Measurements from ENCODE around the gene POR. TPM values are rescaled to one million over a fixed set of nuclear protein-coding genes. Genes with fewer than 3 reads are reported as not detected.
"Not testable (repeated sequence)": the region's sequence is repeated elsewhere in the genome, so short reads cannot be mapped to it uniquely, and the experiment has no call there.

The POR gene
- polyA plus RNA-seq, 1 of the 3 experiments (the other 2 are of a cell fraction), result 68.7 TPM

GRCh38 chr7:76003351-76003750 lies 88.4 kb downstream of the POR start:
- Histone ChIP-seq H3K9me2 (no peaks in the 10 kb centered on the region), H3K9ac (no peak overlapping the region), H3K4me3 (ENCODE audit: low read depth in 2 of 2, low read length in 1 of 2) (no peak overlapping the region), H3K9me3 (no peaks in the 10 kb centered on the region), H3K27ac (ENCODE audit: low read depth in 2 of 2, low read length in 1 of 2) (no peak overlapping the region), H3K36me3 (replicated peaks in 1 of 2; ENCODE audit: control insufficient read depth in 1 of 2, insufficient read depth in 2 of 2, low read length in 1 of 2) (peaks cover 11 to 24% of the 10 kb centered on the region in 2 experiments), H3K4me2 (no peak overlapping the region), H3K4me1 (ENCODE audit: control insufficient read depth in 1 of 2, insufficient read depth in 2 of 2, low read depth in 1 of 2, low read length in 1 of 2) (no peaks in the 10 kb centered on the region; a peak in 1 of 4 replicates), H3K79me2 (ENCODE audit: insufficient read depth) (0 out of 2 replicates have a peak, but pooled peaks cover 2% of the 10 kb centered on the region), H3K27me3 (ENCODE audit: insufficient read depth) (no peaks in the 10 kb centered on the region), H3F3A (replicated peaks; ENCODE audit: insufficient read depth) (no peaks in the 10 kb centered on the region), H4K20me1 (ENCODE audit: insufficient read depth) (no peaks in the 10 kb centered on the region), H2AFZ (ENCODE audit: low read depth) (no peak overlapping the region)
- no peak for TF ChIP-seq SIN3A (IDR thresholded peaks at IDR 0.05; ENCODE audit: borderline replicate concordance, low read depth, low read length)
- no peak for TF ChIP-seq USF1 (IDR thresholded peaks at IDR 0.05; ENCODE audit: borderline replicate concordance, low read depth)
- TF ChIP-seq JUND (IDR thresholded peaks at IDR 0.05), result no peak
- no peak for TF ChIP-seq GATA2 (CRISPR knock-in tag; IDR thresholded peaks at IDR 0.05)
- no peak for TF ChIP-seq FOSL2 (IDR thresholded peaks at IDR 0.05; ENCODE audit: borderline replicate concordance, low read depth)
- CTCF ChIA-PET, result interaction anchor here (1.4 to 5.5 kb wide), 3 partner anchors 17 to 241 kb away, joined by 5 to 20 read pairs (median 10); no protein-coding TSS in a partner anchor
- POLR2A ChIA-PET, result no interaction called here
- 99% methylated on average over 10 of the region's 10 CpGs for WGBS (ENCODE audit: low lambda C conversion rate)
- DNase-seq, result no peak

GRCh38 chr7:76005004-76005403 lies 90.0 kb downstream of the POR start:
- H3K79me2 ChIP-seq (ENCODE audit: insufficient read depth); H3K27ac ChIP-seq (ENCODE audit: low read depth in 2 of 2, low read length in 1 of 2); H3K4me2 ChIP-seq; H3K9ac ChIP-seq; H3K9me3 ChIP-seq; H3K4me1 ChIP-seq (ENCODE audit: control insufficient read depth in 1 of 2, insufficient read depth in 2 of 2, low read depth in 1 of 2, low read length in 1 of 2); H3K27me3 ChIP-seq (ENCODE audit: insufficient read depth); H4K20me1 ChIP-seq (ENCODE audit: insufficient read depth); H3K9me2 ChIP-seq; DNase-seq; H2AFZ ChIP-seq (ENCODE audit: low read depth); POLR2A ChIA-PET; H3F3A ChIP-seq (replicated peaks; ENCODE audit: insufficient read depth); H3K4me3 ChIP-seq (ENCODE audit: low read depth in 2 of 2, low read length in 1 of 2): not testable (repeated sequence)
- CTCF ChIA-PET, result interaction anchor here (0.7 to 5.5 kb wide), 3 partner anchors 15 to 139 kb away, joined by 3 to 20 read pairs (median 12); partner anchors contain the start of genes MDH2 and STYXL1
- H3K36me3 ChIP-seq (replicated peaks in 1 of 2; ENCODE audit: control insufficient read depth in 1 of 2, insufficient read depth in 2 of 2, low read length in 1 of 2), result peaks cover 8 to 24% of the 10 kb centered on the region in 2 experiments
- 87% methylated on average over 4 of the region's 4 CpGs for WGBS (ENCODE audit: low lambda C conversion rate)

- Histone ChIP-seq H3F3A (replicated peaks; ENCODE audit: insufficient read depth) (no peaks in the 10 kb centered on the region), H3K27me3 (ENCODE audit: insufficient read depth) (no peaks in the 10 kb centered on the region), H3K9me2 (no peaks in the 10 kb centered on the region), H3K36me3 (replicated peaks in 1 of 2; ENCODE audit: control insufficient read depth in 1 of 2, insufficient read depth in 2 of 2, low read length in 1 of 2) (peaks cover 8 to 10% of the 10 kb centered on the region in 2 experiments), H4K20me1 (ENCODE audit: insufficient read depth) (no peaks in the 10 kb centered on the region), H3K4me1 (ENCODE audit: control insufficient read depth in 1 of 2, insufficient read depth in 2 of 2, low read depth in 1 of 2, low read length in 1 of 2) (no peaks in the 10 kb centered on the region; a peak in 1 of 4 replicates), H3K9me3 (no peaks in the 10 kb centered on the region), H3K4me3 (ENCODE audit: low read depth in 2 of 2, low read length in 1 of 2) (no peak overlapping the region), H3K27ac (ENCODE audit: low read depth in 2 of 2, low read length in 1 of 2) (no peak overlapping the region), H3K79me2 (ENCODE audit: insufficient read depth) (0 out of 2 replicates have a peak, but pooled peaks cover 3% of the 10 kb centered on the region), H3K4me2 (no peak overlapping the region), H2AFZ (ENCODE audit: low read depth) (no peak overlapping the region), H3K9ac (no peak overlapping the region)
- DNase-seq, result no peak
- no peak for TF ChIP-seq MXI1 (IDR thresholded peaks at IDR 0.05; ENCODE audit: low read depth, low read length)
- no peak for TF ChIP-seq JUND (IDR thresholded peaks at IDR 0.05)
- TF ChIP-seq CHD2 (IDR thresholded peaks at IDR 0.05; ENCODE audit: low read length, partially characterized antibody), result no peak
- TF ChIP-seq SMC3 (IDR thresholded peaks at IDR 0.05; ENCODE audit: low read depth, low read length), result no peak
- no peak for TF ChIP-seq TEAD4 (IDR thresholded peaks at IDR 0.05; ENCODE audit: borderline replicate concordance, insufficient read depth)
- no peak for TF ChIP-seq USF2 (IDR thresholded peaks at IDR 0.05; ENCODE audit: borderline replicate concordance, low read depth, low read length)
- no peak for TF ChIP-seq GATA2 (CRISPR knock-in tag; IDR thresholded peaks at IDR 0.05)
- no peak for TF ChIP-seq FOSL2 (IDR thresholded peaks at IDR 0.05; ENCODE audit: borderline replicate concordance, low read depth)
- TF ChIP-seq POLR2AphosphoS5 (IDR thresholded peaks at IDR 0.05; ENCODE audit: low read depth, low read length), result no peak
- TF ChIP-seq TAF1 (IDR thresholded peaks at IDR 0.05; ENCODE audit: borderline replicate concordance, low read depth, low read length), result no peak
- TF ChIP-seq EP300 (IDR thresholded peaks at IDR 0.05; ENCODE audit: borderline replicate concordance in 1 of 2, low read depth in 1 of 2, low read length in 1 of 2), result no peak
- no peak for TF ChIP-seq USF1 (IDR thresholded peaks at IDR 0.05; ENCODE audit: borderline replicate concordance, low read depth)
- no peak for TF ChIP-seq MAX (IDR thresholded peaks at IDR 0.05; ENCODE audit: low read depth)
- TF ChIP-seq ELF1 (IDR thresholded peaks at IDR 0.05), result no peak
- no peak for TF ChIP-seq RFX5 (IDR thresholded peaks at IDR 0.05; ENCODE audit: low read length)
- TF ChIP-seq GABPA (IDR thresholded peaks at IDR 0.05; ENCODE audit: low read depth), result no peak
- ChIA-PET POLR2A (no interaction called here), CTCF (interaction anchor here (5.7 kb wide), 1 partner anchor 12 kb away, joined by 36 read pairs; no protein-coding TSS in a partner anchor)
- 79% methylated on average over 8 of the region's 8 CpGs for WGBS (ENCODE audit: low lambda C conversion rate)
These were observed 93.3 kb downstream of the POR start for GRCh38 chr7:76008156-76008687.
